NOMO-1 treated with DMSO at 0.1 percent for 48 hours (cell line): Measurements from ENCODE around the gene HOXB2.
A peak's percentile ranks its signal among the peaks of the same experiment; 100 is the strongest.
"Not testable (repeated sequence)": the region's sequence is repeated elsewhere in the genome, so short reads cannot be mapped to it uniquely, and the experiment has no call there.

Experiments
- DNase-seq: peaks from one replicate; lab custom pipeline; 2025; ENCODE audit not compliant: unreplicated experiment; lab: John Stamatoyannopoulos, UW

HOXB2 gene

DNA sequence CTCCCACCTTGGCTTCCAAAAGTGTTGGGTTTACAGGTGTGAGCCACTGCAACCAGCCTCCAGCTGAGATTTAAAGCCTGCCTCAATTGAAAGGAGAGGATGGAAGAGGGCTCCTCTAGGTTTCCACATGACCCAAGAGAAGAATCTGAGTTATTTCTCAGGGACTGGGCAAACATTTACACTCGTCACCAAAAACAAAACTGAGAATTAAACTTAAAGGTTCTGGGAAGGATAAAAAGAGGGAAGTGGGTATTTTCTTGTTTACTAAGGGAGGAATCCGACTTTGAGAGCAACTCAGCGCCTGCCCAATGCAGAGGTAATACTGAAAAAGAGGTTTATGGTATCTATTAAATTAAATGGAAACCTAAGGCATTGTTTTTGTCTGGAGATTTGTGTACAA lies 27.4 kb downstream of the HOXB2 start:
- DNase-seq, result no peak

DNA sequence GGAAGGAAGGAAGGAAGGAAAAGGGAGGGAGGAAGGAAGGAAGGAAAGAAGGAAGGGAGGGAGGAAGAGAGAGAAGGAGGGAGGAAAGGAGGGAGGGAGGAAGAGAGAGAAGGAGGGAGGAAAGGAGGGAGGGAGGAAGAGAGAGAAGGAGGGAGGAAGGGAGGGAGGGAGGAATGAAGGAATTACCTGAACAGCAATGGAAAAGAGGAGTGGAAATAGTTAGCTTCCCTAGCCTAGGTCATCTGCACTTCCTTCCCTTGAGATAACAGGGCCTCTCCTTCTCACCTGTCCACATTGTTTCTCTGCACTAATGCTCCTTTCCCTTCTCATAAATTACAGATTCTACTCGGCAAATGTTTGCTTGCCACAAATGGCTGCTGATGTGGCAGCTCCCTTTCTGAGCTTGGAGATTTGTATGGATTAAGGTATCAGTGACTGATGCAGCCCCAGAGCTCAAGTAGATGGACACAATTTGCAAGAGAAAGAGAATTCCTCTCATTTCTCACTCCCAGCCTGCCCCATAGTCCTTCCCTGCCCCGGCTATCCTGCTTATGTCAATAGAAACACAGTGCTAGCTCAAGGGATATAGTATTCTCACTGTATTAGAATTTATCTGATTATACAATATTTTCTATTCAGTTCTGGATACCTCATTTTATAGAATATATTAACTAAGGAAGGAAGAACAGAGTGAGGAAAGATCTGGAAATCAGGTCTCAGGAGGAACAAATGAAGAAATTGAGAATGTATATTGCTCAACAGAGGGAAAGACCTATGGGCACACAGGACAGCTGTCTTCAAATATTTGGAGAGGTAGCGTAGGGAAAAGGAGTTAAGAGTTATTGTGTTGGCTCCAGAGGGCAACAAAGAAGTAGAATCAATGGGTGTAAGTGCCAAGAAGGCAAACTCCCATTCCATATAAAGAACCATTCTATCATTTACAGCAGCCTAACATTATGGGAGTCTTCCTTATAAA lies 28.7 kb downstream of the HOXB2 start:
- DNase-seq, result no peak

DNA sequence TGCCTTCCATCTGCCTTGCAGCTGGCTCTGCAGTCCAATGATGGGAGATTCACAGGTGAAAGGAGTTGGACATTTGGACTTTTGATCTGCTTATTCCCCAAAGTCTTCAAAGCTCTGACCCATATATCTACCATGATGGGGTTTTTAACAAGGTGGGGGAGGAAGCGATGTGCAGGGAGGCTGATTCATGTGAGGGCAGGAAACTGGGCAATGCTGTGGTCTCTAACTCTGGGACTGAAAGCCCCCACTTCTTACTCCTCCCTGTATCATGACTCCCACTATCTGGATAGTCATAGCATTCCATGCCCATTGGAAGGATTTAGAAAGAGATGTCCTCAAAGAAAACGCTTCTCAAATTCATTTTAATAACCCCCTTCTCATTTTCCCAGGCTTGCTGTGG lies 30.4 kb downstream of the HOXB2 start:
- DNase-seq, result no peak

DNA sequence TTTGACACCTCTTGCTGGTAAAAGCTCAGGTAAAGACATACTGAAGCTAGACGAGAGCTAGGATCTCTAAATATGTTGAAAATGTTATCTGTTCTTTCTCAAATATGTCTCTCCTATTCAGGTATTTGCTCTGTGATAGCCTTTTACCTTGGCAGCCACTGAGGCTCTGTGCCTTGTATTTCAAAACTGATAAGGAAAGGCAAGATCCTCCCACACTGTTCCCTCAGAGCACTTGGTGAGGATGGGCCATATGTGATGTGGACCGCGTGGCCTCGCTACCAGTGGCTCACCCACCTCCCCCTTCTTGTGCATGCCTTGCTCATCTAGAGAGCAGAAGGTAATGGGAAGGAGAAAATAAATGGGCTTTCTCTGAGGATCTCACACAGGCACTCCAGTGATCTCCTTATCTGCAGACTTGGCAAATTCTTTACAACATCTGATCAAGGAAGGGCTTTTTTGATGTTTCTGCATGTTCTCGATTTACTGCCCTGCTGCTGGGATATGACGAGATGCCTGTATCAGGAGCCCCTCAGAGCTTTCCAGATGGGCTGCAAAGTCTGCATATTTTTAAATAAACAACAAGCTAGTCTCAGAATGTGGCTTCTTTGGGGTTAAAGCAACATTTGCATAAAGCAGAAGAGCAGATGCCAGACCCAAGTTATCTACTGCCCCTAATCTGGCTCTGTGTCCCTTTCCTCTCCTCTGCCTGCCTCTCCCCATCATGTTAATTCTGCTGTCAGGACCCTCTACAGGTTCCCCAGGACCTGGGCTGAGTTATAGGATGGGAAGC lies 31.0 kb downstream of the HOXB2 start:
- DNase-seq, result no peak

DNA sequence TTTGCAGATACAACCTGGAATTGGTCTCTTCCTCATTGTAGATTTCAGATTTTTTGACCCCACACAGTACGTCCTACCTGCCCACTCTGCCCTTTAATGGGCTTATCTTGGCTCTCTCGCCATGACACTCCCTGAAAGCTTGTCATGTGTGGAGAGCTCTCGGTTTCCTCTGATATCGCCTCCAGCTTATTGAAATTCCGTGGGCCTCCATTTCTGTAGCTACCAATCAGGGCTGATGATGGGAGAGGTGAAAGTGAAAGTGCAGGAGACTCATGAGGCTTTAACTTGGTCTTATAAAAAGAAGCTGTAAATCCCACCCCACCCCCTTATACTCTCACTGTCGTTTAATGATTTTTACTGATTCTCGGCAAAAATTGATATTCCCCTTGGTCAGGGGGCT lies 31.8 kb downstream of the HOXB2 start:
- DNase-seq, result no peak

DNA sequence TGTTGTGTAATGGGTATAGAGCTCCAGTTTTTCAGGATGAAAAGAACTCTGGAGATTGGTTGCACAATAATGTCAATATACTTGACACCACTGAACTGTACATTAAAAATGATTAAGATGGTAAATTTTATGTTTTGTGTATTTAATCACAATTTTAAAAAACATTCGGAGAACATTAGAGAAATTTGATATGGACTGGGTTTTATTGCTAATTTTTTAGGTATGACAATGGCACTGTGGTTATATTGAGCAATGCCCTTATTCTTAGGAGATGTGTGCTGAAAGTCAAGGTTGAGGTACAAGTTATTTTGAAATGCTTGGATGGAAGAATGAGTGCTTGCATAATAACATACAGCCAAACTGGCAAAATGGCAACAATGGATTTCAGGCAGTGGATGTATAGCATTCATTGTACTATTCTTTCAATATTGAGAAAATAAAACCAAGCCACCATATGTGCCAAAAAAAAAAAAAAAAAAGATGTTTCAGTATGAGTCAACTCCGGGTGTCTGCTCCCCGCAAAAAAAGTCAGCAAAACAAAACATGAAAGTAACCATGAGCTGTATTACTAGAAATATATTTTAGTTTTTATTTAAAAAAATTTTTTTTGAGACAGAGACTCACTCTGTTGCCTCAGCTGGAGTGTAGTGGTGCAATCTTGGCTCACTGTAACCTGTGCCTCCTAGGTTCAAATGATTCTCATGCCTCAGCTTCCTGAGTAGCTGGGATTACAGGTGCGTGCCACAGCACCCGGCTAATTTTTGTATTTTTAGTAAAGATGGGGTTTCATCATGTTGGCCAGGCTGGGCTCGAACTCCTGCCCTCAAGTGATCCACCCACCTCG lies 33.9 kb downstream of the HOXB2 start:
- DNase-seq, result peak; percentile 34

DNA sequence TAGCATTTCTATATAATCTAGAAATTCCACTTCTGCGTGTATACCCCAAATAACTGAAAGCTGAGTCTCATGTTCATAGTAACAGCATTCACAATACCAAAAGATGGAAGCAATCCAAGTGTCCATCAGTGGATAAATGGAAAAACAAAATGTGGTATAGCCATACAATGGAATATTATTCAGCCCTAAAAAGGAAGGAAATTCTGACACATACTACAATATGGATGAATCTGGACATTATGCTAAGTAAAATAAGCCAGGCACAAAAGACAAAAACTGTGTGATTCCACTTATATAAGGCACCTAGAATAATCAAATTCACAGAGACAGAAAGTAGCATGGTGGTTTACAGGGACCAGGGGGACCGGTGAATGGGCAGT lies 34.5 kb downstream of the HOXB2 start:
- DNase-seq, result no peak

DNA sequence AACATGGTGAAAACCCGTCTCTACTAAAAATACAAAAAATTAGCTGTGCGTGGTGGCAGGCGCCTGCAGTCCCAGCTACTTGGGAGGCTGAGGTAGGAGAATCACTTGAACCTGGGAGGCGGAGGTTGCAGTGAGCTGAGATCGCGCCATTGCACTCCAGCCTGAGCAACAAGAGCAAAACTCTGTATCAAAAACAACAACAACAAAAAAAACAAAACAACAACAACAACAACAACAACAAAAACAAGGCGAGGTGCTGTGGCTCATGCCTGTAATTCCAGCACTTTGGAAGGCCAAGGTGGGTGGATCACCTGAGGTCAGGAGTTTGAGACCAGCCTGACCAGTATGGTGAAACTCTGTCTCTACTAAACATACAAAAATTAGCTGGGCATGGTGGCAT lies 35.2 kb downstream of the HOXB2 start:
- not testable (repeated sequence) for DNase-seq

DNA sequence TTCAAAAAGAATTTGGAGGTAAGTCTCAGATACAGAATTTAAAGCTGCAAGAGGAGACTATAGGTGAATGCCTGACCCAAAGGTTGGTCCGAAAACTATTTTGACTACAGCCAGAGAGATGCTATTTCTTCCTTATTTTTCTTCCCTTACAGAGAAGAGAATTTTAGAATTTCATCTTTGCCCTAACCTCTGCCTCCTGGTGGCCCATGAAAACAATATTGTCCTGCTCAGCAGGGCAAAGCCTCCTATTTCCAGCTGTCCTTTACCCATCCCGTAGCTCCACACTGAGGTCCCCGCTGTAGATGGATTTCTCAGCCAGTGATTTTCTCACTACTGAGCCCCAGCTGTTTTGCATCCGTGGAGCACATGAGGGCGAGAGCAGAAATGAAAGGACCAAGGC lies 38.7 kb downstream of the HOXB2 start:
- DNase-seq, result no peak

DNA sequence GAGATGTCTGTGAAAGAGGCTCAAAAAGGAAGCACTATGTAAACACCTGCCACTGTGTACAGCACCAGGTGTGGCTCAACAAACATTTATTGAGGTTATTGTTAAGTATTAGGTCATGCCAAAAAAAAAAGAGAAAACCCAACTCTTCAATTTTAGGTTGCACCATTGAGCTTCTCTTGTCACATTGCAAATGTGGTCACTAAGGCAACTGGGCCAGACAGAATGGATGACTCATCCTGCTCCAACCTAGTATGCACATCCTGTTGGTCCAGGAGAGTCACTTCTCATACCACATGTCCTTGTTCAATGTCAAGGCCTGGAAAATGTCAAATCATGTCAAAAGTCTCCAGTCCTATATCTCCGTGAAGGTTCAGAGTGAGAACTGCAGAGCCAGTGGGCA lies 39.1 kb downstream of the HOXB2 start:
- peak; percentile 87 for DNase-seq

DNA sequence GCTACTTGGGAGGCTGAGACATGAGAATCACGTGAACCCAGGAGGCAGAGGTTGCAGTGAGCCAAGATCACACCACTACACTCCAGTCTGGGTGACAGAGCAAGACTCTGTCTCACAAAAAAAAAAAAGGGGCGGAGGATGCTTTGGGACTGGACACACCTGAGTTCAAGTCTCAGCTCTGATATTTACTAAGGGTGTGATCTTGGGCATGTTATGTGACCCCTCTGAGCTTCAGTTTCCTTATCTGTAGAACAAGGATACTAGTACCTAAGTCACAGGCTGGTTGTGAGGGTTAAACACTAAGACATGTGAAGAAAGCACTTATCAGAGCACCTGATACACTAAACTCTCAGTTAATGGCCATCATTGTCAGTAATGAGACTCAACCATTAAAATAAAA lies 40.0 kb downstream of the HOXB2 start:
- DNase-seq, result no peak

DNA sequence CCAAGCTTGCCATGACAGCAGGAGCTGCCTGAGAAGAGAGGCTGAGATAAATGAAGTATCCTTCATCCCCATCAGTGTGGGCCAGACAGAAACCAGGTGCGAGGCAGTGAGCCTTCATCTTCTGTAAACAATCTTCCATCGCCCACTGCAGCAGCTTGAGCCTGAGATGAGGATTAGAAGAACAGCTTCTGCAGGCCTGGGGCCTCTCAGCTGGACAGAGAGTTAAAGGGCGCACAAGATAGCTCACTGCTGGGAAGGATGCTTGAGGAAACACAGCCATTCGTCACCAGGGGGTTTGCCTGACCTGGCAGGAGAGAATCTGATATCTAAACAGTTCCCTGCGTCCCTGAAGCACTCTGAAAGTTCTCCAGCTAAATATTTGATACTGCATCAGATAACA lies 41.2 kb downstream of the HOXB2 start:
- no peak for DNase-seq

DNA sequence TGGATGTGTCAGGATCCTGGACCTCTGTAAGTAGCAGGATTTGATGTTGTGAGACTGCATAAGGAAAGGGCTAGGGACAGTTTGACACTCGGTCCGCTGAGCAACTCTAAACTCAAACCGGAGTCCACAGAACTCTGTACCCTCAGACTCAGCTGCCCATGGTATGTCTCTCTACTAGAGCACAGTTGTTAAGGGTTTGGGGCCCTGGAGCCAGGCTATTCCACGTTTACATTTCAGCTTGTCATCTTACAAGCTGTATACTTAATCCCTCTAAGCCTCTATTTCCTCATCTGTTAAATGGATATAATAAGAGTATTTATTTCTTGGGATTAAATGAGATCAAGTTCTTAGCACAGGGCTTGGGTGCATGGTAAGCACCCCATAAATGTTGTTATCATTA lies 42.0 kb downstream of the HOXB2 start:
- no peak for DNase-seq

DNA sequence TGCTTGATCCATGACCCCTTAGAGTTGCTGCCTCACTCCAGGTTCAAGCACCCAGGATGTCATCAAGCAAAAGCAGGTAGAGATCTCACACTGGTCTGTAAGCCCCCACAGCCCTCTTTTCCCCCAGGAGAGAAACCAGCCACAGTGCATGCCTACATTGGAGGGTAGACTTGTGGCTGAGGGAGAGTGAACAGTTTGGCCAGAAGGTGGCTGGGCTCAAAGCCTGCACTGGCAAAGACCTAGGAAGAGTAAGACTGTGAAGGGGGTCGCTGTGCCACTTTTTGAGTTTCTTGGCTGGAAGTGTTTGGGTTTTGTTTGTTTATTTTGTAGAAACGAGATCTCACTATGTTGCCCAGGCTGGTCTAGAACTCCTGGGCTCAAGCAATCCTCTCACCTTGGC lies 42.6 kb downstream of the HOXB2 start:
- no peak for DNase-seq

DNA sequence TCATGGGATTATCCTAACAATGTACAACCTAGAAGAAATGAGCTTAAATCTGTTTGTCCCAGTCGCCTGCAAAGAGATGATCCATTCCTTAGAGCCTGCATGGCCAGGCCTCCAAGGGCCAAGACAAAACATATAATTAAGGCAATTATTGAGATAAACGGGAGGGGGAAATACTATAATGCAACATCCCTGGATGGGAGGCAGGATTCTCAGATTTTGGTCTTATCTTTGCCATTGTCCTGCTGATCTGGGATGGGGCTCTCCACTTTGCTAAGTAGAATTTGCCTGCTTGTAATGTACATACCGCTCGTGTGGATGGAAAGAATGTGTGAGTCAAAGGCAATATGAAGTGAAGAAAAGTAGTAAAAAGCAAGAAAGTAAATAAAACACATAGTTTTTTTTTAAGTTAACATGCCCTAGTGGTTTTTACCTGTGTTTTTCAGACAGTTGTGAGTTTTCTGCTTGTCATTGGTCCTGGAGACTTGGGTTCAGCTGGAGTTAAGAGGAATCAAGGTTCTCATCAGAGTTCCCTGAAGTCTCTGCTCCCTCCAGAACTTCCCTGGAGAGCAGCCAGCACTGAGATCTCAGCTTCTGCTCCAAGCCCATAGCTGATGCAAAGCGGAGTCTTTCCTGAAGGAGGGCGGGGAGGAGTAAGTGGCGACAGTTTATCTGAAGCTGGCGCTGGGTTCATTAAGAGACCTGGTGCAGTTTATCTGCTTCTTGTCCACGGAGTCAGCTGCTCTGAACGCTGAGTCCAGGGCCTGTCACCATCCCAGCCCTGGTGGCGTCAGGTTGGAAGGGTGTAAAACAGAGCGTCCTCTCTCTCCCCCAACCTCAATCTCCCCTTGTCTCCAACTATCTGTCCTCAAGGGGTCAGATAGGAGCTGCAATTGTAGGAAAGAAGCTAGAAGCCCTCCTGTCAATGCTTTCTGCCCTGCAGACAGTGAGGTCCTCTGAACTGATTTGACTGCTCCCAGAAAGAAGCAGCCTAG lies 44.2 kb downstream of the HOXB2 start:
- DNase-seq, result no peak

DNA sequence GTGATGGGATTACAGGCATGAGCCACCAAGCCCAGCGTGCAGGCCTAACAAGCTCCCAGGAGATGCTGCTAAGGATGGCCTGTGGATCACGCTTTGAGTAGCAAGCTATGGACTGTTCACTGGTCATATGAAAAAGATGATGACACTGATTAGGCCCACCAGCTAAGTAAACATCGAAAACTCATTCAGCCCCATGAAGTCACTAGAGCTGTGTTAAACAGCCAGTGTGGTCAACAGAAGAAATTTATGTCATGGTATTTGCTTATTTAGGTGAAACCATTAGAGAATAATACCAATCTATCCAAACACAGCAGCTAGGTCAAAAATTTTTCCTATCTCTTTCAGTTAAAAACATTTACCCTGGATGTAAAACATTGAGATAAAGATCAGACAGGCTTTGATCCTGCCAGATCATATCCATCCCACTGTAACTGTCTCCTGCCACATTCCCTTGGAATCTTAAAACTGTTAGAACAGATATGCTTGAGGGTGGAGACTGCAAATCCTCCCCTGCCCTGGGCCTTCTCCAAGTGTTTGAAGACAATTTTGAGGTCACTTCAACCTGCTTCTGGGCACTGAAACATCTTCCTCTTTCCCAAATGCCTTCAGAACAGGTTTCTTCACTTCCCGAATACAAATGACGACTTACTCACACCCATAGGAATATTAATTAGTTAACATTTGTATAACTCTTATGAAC lies 45.0 kb downstream of the HOXB2 start:
- no peak for DNase-seq

DNA sequence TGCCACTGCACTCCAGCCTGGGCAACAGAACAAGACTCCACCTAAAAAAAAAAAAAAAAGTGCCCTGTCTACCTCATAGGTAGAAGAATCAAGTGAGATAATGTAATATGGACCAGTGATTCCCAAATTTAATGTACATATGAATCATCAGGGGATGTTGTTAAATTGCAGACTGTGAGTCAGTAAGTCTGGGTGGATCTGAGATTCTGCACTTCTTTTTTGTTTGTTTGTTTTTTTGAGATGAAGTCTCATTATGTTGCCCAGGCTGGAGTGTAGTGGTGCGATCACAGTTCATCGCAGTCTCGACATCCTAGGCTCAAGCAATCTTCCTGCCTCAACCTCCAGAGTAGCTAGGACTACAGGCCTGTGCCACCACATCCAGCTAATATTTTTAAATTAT lies 45.7 kb downstream of the HOXB2 start:
- no peak for DNase-seq

DNA sequence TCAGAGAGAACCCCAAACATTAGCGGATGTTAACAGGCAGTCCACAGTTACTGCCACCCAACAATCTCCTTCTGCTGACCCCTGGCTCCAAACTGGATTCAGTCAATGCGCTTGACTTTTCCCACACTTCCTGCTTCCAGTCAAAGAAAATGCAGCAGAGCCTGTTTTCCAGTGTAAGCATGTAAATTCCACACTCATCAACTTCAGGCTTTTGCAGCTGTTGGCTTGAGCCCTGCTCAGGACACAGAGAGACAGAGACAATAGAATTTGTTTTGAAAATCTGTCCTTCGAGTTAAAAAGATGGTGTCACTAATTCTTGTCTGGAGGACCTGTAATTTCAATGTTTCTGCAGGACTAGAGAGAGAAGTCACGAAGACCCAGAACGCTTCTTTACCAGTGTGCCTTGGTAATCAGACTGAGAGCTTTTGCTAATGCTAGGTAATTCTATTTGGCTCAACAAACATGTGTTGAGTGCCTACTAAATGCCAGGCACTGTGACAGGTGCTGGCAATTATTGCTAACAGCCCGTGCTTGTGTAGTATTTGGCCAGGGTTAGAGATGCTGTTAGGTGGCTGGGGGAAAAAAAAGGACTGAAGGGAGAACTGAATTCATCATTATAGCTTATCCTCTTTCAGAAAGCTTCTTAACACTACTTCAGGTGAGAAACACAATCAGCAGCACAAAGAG lies 46.6 kb downstream of the HOXB2 start:
- DNase-seq, result no peak

DNA sequence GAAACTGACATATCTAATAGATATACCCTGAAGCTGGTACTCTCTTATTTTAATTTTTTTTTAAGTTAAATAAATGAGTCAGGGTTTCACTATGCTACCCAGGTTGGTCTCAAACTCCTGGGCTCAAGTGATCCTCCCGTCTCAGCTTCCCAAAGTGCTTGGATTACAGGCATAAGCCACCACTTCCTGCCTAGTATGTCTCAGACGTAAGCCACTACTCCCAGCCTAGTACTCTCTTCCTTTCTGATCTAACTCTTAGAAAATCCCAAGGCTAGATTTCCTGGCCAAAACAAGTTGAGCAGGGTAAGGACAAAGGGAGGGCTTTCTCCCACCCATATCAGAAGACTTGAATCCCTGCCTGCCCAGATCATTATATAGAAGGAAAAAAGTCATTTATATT lies 47.8 kb downstream of the HOXB2 start:
- DNase-seq, result no peak
